ENCODE measurements around the gene GJB1. TPM values are rescaled to one million over a fixed set of nuclear protein-coding genes. Genes with fewer than 3 reads are reported as not detected.

Gene GJB1
- polyA plus RNA-seq, 1 donor from 2014 or later = not detected

DNA sequence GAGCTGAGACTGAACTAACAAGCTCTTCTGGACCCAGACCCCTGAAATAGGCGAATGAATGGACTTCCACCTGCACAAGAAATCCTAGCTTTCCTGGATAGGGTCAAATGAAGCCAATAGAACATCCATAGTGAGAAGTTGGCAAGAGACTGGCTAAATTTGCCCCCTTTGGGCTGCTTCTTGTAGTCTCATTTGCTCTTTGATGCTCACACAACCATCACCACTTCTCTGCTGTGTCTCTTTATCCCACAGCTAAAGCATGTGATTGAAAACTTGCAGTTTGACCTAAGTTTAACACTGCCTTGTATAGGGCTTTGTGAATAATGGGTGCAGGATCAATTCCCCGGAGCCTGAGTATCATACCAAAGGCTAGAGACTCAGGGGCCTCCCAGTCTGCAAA, 40.2 kb upstream of the GJB1 start:
- H3K4me2 ChIP-seq (ENCODE audit: low read length) = no peak overlapping the region

DNA sequence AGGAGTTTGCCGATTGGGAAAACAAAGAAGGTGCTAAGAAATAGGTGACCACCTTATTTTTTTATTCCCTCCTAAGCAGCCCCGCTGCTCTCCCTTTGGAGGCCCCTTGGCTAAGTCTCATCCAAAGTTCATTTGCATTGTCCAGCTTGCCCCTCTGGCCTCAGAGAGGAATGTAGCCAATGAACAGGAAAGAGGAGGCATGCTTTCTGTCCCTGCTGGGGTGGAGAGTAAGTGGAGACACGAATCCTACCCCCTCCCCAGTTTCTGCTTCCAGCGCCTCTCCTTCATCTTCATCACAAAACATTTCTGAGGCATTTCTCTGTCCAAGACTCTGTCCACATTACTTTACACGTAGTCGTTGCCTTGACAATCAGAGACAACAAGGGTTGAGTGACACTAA, 39.7 kb upstream of the GJB1 start:
- Histone ChIP-seq H3F3A (ENCODE audit: insufficient read depth, low read length, poor library complexity, severe bottlenecking) (no peaks in the 10 kb centered on the region), H3K4me2 (ENCODE audit: low read length) (no peak overlapping the region), H3K9me3 (ENCODE audit: low read length) (no peaks in the 10 kb centered on the region), H4K20me1 (ENCODE audit: insufficient read depth) (no peaks in the 10 kb centered on the region), H3K27me3 (ENCODE audit: insufficient read depth, low read depth, low read length) (no peaks in the 10 kb centered on the region), H3K27ac (ENCODE audit: low read length) (no peak overlapping the region), H3K79me2 (replicated peaks; ENCODE audit: insufficient read depth, low read length) (no peaks in the 10 kb centered on the region), H3K36me3 (ENCODE audit: insufficient read depth, low read length) (no peaks in the 10 kb centered on the region), H3K9ac (ENCODE audit: low read length) (no peak overlapping the region), H3K4me3 (ENCODE audit: low read length) (no peak overlapping the region), H2AFZ (ENCODE audit: low read depth, low read length) (no peak overlapping the region), H3K9me2 (ENCODE audit: insufficient read depth, low read length) (no peaks in the 10 kb centered on the region)
- TF ChIP-seq, protein P1, sequence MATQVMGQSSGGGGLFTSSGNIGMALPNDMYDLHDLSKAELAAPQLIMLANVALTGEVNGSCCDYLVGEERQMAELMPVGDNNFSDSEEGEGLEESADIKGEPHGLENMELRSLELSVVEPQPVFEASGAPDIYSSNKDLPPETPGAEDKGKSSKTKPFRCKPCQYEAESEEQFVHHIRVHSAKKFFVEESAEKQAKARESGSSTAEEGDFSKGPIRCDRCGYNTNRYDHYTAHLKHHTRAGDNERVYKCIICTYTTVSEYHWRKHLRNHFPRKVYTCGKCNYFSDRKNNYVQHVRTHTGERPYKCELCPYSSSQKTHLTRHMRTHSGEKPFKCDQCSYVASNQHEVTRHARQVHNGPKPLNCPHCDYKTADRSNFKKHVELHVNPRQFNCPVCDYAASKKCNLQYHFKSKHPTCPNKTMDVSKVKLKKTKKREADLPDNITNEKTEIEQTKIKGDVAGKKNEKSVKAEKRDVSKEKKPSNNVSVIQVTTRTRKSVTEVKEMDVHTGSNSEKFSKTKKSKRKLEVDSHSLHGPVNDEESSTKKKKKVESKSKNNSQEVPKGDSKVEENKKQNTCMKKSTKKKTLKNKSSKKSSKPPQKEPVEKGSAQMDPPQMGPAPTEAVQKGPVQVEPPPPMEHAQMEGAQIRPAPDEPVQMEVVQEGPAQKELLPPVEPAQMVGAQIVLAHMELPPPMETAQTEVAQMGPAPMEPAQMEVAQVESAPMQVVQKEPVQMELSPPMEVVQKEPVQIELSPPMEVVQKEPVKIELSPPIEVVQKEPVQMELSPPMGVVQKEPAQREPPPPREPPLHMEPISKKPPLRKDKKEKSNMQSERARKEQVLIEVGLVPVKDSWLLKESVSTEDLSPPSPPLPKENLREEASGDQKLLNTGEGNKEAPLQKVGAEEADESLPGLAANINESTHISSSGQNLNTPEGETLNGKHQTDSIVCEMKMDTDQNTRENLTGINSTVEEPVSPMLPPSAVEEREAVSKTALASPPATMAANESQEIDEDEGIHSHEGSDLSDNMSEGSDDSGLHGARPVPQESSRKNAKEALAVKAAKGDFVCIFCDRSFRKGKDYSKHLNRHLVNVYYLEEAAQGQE (IDR thresholded peaks at IDR 0.05; ENCODE audit: borderline replicate concordance) = no peak
- TF ChIP-seq POLR2AphosphoS5 (IDR thresholded peaks at IDR 0.05) (no peak), SMC3 (conservative IDR thresholded peaks at IDR 0.05; ENCODE audit: poor library complexity) (no peak), EZH2 (IDR thresholded peaks at IDR 0.05; ENCODE audit: borderline replicate concordance, insufficient read depth, low read length, poor library complexity, severe bottlenecking) (no peak), MXI1 (conservative IDR thresholded peaks at IDR 0.05; ENCODE audit: poor library complexity, severe bottlenecking) (no peak), RAD21 (conservative IDR thresholded peaks at IDR 0.05) (no peak), EP300 (conservative IDR thresholded peaks at IDR 0.05; ENCODE audit: poor library complexity, severe bottlenecking) (no peak), TAF1 (IDR thresholded peaks at IDR 0.05; ENCODE audit: low read depth) (no peak)
- TF ChIP-seq, protein P2, sequence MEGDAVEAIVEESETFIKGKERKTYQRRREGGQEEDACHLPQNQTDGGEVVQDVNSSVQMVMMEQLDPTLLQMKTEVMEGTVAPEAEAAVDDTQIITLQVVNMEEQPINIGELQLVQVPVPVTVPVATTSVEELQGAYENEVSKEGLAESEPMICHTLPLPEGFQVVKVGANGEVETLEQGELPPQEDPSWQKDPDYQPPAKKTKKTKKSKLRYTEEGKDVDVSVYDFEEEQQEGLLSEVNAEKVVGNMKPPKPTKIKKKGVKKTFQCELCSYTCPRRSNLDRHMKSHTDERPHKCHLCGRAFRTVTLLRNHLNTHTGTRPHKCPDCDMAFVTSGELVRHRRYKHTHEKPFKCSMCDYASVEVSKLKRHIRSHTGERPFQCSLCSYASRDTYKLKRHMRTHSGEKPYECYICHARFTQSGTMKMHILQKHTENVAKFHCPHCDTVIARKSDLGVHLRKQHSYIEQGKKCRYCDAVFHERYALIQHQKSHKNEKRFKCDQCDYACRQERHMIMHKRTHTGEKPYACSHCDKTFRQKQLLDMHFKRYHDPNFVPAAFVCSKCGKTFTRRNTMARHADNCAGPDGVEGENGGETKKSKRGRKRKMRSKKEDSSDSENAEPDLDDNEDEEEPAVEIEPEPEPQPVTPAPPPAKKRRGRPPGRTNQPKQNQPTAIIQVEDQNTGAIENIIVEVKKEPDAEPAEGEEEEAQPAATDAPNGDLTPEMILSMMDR (IDR thresholded peaks at IDR 0.05; ENCODE audit: poor library complexity, severe bottlenecking) = no peak

More for the DNA sequence above, 40.2 kb upstream of the GJB1 start:
- H3K4me3 ChIP-seq (ENCODE audit: low read length) = peak overlapping the region; percentile 66
- H3K27ac ChIP-seq (ENCODE audit: low read length) = peak overlapping the region; percentile 91
- peak overlapping the region; percentile 71 for H3K9ac ChIP-seq (ENCODE audit: low read length)
- TF ChIP-seq MXI1 (conservative IDR thresholded peaks at IDR 0.05; ENCODE audit: poor library complexity, severe bottlenecking) = no peak
- no peak for TF ChIP-seq POLR2AphosphoS5 (IDR thresholded peaks at IDR 0.05)
- TF ChIP-seq, protein P2 (IDR thresholded peaks at IDR 0.05; ENCODE audit: poor library complexity, severe bottlenecking) = no peak
- TF ChIP-seq, protein P1 (IDR thresholded peaks at IDR 0.05; ENCODE audit: borderline replicate concordance) = no peak
- TF ChIP-seq TAF1 (IDR thresholded peaks at IDR 0.05; ENCODE audit: low read depth) = no peak
- TF ChIP-seq RAD21 (conservative IDR thresholded peaks at IDR 0.05) = no peak
- no peak for TF ChIP-seq EP300 (conservative IDR thresholded peaks at IDR 0.05; ENCODE audit: poor library complexity, severe bottlenecking)
- no peak for TF ChIP-seq EZH2 (IDR thresholded peaks at IDR 0.05; ENCODE audit: borderline replicate concordance, insufficient read depth, low read length, poor library complexity, severe bottlenecking)
- no peak for TF ChIP-seq SMC3 (conservative IDR thresholded peaks at IDR 0.05; ENCODE audit: poor library complexity)
- H2AFZ ChIP-seq (ENCODE audit: low read depth, low read length) = no peak overlapping the region
- no peaks in the 10 kb centered on the region for H4K20me1 ChIP-seq (ENCODE audit: insufficient read depth)
- no peaks in the 10 kb centered on the region for H3K36me3 ChIP-seq (ENCODE audit: insufficient read depth, low read length)
- no peaks in the 10 kb centered on the region for H3K9me3 ChIP-seq (ENCODE audit: low read length)
- no peaks in the 10 kb centered on the region for H3F3A ChIP-seq (ENCODE audit: insufficient read depth, low read length, poor library complexity, severe bottlenecking)
- H3K9me2 ChIP-seq (ENCODE audit: insufficient read depth, low read length) = no peaks in the 10 kb centered on the region
- no peaks in the 10 kb centered on the region for H3K27me3 ChIP-seq (ENCODE audit: insufficient read depth, low read depth, low read length)
- H3K79me2 ChIP-seq (replicated peaks; ENCODE audit: insufficient read depth, low read length) = no peaks in the 10 kb centered on the region
